HCT116 (cell line): ENCODE data around the gene DENND4B.

Experiments
- CEBPB ChIP-seq: IDR thresholded peaks from 2 replicates; pipeline ENCODE4 v1.6.1; 2012; ENCODE audit warnings: low read depth
- CTCF ChIP-seq, 3 experiments: fragments of 200-600 bp in 1 of 3; sonication (generic) in 1 of 3; IDR thresholded peaks in 2 of 3; conservative IDR thresholded peaks in 1 of 3; 2 replicates each; pipeline ENCODE4 v1.5.1; 2012 to 2017; ENCODE audit warnings: low read depth in 2 of 3, low read length in 2 of 3, antibody characterized with exemption in 1 of 3, borderline replicate concordance in 1 of 3, control low read depth in 1 of 3, mild to moderate bottlenecking in 1 of 3, mixed read lengths in 1 of 3, mixed run types in 1 of 3, moderate library complexity in 1 of 3; ENCODE audit not compliant: insufficient read depth in 1 of 3
- EZH2phosphoT487 ChIP-seq: fragments of 200-600 bp; IDR thresholded peaks from 2 replicates; pipeline ENCODE4 v1.6.1; 2018; ENCODE audit warnings: antibody characterized with exemption, borderline replicate concordance
- MAX ChIP-seq: IDR thresholded peaks from 2 replicates; pipeline ENCODE4 v1.6.1; 2012
- SIN3A ChIP-seq: IDR thresholded peaks from 2 replicates; pipeline ENCODE4 v1.6.1; 2012; ENCODE audit warnings: low read depth
- ZBTB33 ChIP-seq: IDR thresholded peaks from 2 replicates; pipeline ENCODE4 v1.6.1; 2011; ENCODE audit warnings: mild to moderate bottlenecking, low read length, moderate library complexity; ENCODE audit not compliant: insufficient replicate concordance; ENCODE audit errors: extremely low read depth
- ZNF274 ChIP-seq: fragments of 200-500 bp; sonication (Bioruptor generic); IDR thresholded peaks from 2 replicates; pipeline ENCODE4 v1.6.1; 2014; ENCODE audit warnings: mild to moderate bottlenecking, low read depth, low read length, inconsistent platforms
- TF ChIP-seq, protein P1 (sequence below): IDR thresholded peaks from 2 replicates; pipeline ENCODE4 v1.6.1; 2012
- TF ChIP-seq, protein P2 (sequence below): IDR thresholded peaks from 2 replicates; pipeline ENCODE4 v1.6.1; 2012; ENCODE audit warnings: low read depth

GRCh38 chr1:153987621-153988020 lies 41.1 kb upstream of the DENND4B start:
- TF ChIP-seq, protein P1, sequence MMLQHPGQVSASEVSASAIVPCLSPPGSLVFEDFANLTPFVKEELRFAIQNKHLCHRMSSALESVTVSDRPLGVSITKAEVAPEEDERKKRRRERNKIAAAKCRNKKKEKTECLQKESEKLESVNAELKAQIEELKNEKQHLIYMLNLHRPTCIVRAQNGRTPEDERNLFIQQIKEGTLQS, result no peak
- TF ChIP-seq, protein P2, sequence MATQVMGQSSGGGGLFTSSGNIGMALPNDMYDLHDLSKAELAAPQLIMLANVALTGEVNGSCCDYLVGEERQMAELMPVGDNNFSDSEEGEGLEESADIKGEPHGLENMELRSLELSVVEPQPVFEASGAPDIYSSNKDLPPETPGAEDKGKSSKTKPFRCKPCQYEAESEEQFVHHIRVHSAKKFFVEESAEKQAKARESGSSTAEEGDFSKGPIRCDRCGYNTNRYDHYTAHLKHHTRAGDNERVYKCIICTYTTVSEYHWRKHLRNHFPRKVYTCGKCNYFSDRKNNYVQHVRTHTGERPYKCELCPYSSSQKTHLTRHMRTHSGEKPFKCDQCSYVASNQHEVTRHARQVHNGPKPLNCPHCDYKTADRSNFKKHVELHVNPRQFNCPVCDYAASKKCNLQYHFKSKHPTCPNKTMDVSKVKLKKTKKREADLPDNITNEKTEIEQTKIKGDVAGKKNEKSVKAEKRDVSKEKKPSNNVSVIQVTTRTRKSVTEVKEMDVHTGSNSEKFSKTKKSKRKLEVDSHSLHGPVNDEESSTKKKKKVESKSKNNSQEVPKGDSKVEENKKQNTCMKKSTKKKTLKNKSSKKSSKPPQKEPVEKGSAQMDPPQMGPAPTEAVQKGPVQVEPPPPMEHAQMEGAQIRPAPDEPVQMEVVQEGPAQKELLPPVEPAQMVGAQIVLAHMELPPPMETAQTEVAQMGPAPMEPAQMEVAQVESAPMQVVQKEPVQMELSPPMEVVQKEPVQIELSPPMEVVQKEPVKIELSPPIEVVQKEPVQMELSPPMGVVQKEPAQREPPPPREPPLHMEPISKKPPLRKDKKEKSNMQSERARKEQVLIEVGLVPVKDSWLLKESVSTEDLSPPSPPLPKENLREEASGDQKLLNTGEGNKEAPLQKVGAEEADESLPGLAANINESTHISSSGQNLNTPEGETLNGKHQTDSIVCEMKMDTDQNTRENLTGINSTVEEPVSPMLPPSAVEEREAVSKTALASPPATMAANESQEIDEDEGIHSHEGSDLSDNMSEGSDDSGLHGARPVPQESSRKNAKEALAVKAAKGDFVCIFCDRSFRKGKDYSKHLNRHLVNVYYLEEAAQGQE, result no peak
- TF ChIP-seq CTCF (IDR thresholded peaks at IDR 0.05 in 2 of 3, conservative IDR thresholded peaks at IDR 0.05 in 1 of 3; ENCODE audit: borderline replicate concordance in 1 of 3, insufficient read depth in 1 of 3, low read depth in 2 of 3, low read length in 2 of 3) (no peak), ZBTB33 (no peak), EZH2phosphoT487 (no peak), MAX (no peak), ZNF274 (no peak), SIN3A (no peak), CEBPB (no peak)
